Measurements from ENCODE around the gene ETV6.

The ETV6 gene

GRCh38 chr12:11654338-11654737 is 4.9 kb downstream of the ETV6 start:
- Histone ChIP-seq H3F3A (ENCODE audit: low read depth) (no peaks in the 10 kb centered on the region), H3K4me1 (ENCODE audit: insufficient read depth, low read length, poor library complexity, severe bottlenecking) (peaks cover 48% of the 10 kb centered on the region), H3K9me3 (ENCODE audit: insufficient read depth, low read depth, low read length) (no peaks in the 10 kb centered on the region), H3K9ac (ENCODE audit: low read depth, low read length, poor library complexity, severe bottlenecking) (peak overlapping the region; percentile 100), H3K9me2 (replicated peaks; ENCODE audit: low read depth, low read length) (no peaks in the 10 kb centered on the region), H3K4me2 (ENCODE audit: low read depth, low read length, poor library complexity, severe bottlenecking) (peak overlapping the region; percentile 89), H3K27me3 (ENCODE audit: insufficient read depth, low read length, poor library complexity, severe bottlenecking) (peaks cover 4% of the 10 kb centered on the region), H4K20me1 (ENCODE audit: insufficient read depth, low read length, poor library complexity, severe bottlenecking) (peaks cover 61% of the 10 kb centered on the region), H3K79me2 (ENCODE audit: insufficient read depth, low read length) (peaks cover 96% of the 10 kb centered on the region), H3K4me3 (ENCODE audit: low read length, poor library complexity, severe bottlenecking) (peak overlapping the region; percentile 99), H2AFZ (ENCODE audit: low read length) (no peak overlapping the region), H3K36me3 (ENCODE audit: insufficient read depth, low read length) (no peaks in the 10 kb centered on the region; the same call in 1 of the 2 replicates)
- TF ChIP-seq CTCF (conservative IDR thresholded peaks at IDR 0.05; ENCODE audit: low read length) (no peak), EZH2phosphoT487 (IDR thresholded peaks at IDR 0.05; ENCODE audit: borderline replicate concordance) (no peak)

- H3K9me2 ChIP-seq (replicated peaks; ENCODE audit: low read depth, low read length), result no peaks in the 10 kb centered on the region
- peaks cover 4% of the 10 kb centered on the region for H3K27me3 ChIP-seq (ENCODE audit: insufficient read depth, low read length, poor library complexity, severe bottlenecking)
- H3K4me2 ChIP-seq (ENCODE audit: low read depth, low read length, poor library complexity, severe bottlenecking), result peak overlapping the region; percentile 89
- no peaks in the 10 kb centered on the region for H3F3A ChIP-seq (ENCODE audit: low read depth)
- peak overlapping the region; percentile 100 for H3K9ac ChIP-seq (ENCODE audit: low read depth, low read length, poor library complexity, severe bottlenecking)
- peak overlapping the region; percentile 99 for H3K4me3 ChIP-seq (ENCODE audit: low read length, poor library complexity, severe bottlenecking)
- H3K79me2 ChIP-seq (ENCODE audit: insufficient read depth, low read length), result peaks cover 100% of the 10 kb centered on the region
- no peaks in the 10 kb centered on the region; the same call in 1 of the 2 replicates for H3K36me3 ChIP-seq (ENCODE audit: insufficient read depth, low read length)
- no peaks in the 10 kb centered on the region for H3K9me3 ChIP-seq (ENCODE audit: insufficient read depth, low read depth, low read length)
- TF ChIP-seq CTCF (conservative IDR thresholded peaks at IDR 0.05; ENCODE audit: low read length) (no peak), EZH2phosphoT487 (IDR thresholded peaks at IDR 0.05; ENCODE audit: borderline replicate concordance) (no peak)
- H4K20me1 ChIP-seq (ENCODE audit: insufficient read depth, low read length, poor library complexity, severe bottlenecking), result peaks cover 65% of the 10 kb centered on the region
- H2AFZ ChIP-seq (ENCODE audit: low read length), result no peak overlapping the region
- peaks cover 53% of the 10 kb centered on the region for H3K4me1 ChIP-seq (ENCODE audit: insufficient read depth, low read length, poor library complexity, severe bottlenecking)
Measured at GRCh38 chr12:11654802-11655201, 5.3 kb downstream of the ETV6 start.

GRCh38 chr12:11655842-11656241 is 6.4 kb downstream of the ETV6 start:
- Histone ChIP-seq H3K36me3 (ENCODE audit: insufficient read depth, low read length) (no peaks in the 10 kb centered on the region; the same call in 1 of the 2 replicates), H3K27me3 (ENCODE audit: insufficient read depth, low read length, poor library complexity, severe bottlenecking) (no peaks in the 10 kb centered on the region), H3K9ac (ENCODE audit: low read depth, low read length, poor library complexity, severe bottlenecking) (peak overlapping the region; percentile 100), H3K4me3 (ENCODE audit: low read length, poor library complexity, severe bottlenecking) (peak overlapping the region; percentile 99), H3K4me2 (ENCODE audit: low read depth, low read length, poor library complexity, severe bottlenecking) (peak overlapping the region; percentile 89), H3K79me2 (ENCODE audit: insufficient read depth, low read length) (peaks cover 100% of the 10 kb centered on the region), H3F3A (ENCODE audit: low read depth) (no peaks in the 10 kb centered on the region), H3K4me1 (ENCODE audit: insufficient read depth, low read length, poor library complexity, severe bottlenecking) (peaks cover 54% of the 10 kb centered on the region), H3K9me3 (ENCODE audit: insufficient read depth, low read depth, low read length) (no peaks in the 10 kb centered on the region), H4K20me1 (ENCODE audit: insufficient read depth, low read length, poor library complexity, severe bottlenecking) (peaks cover 70% of the 10 kb centered on the region), H2AFZ (ENCODE audit: low read length) (no peak overlapping the region), H3K9me2 (replicated peaks; ENCODE audit: low read depth, low read length) (no peaks in the 10 kb centered on the region)
- TF ChIP-seq CTCF (conservative IDR thresholded peaks at IDR 0.05; ENCODE audit: low read length) (no peak), EZH2phosphoT487 (IDR thresholded peaks at IDR 0.05; ENCODE audit: borderline replicate concordance) (no peak)
